ENCODE measurements around the gene ZNF195.
"Not testable (repeated sequence)": the region's sequence is repeated elsewhere in the genome, so short reads cannot be mapped to it uniquely, and the experiment has no call there.

The ZNF195 gene

DNA sequence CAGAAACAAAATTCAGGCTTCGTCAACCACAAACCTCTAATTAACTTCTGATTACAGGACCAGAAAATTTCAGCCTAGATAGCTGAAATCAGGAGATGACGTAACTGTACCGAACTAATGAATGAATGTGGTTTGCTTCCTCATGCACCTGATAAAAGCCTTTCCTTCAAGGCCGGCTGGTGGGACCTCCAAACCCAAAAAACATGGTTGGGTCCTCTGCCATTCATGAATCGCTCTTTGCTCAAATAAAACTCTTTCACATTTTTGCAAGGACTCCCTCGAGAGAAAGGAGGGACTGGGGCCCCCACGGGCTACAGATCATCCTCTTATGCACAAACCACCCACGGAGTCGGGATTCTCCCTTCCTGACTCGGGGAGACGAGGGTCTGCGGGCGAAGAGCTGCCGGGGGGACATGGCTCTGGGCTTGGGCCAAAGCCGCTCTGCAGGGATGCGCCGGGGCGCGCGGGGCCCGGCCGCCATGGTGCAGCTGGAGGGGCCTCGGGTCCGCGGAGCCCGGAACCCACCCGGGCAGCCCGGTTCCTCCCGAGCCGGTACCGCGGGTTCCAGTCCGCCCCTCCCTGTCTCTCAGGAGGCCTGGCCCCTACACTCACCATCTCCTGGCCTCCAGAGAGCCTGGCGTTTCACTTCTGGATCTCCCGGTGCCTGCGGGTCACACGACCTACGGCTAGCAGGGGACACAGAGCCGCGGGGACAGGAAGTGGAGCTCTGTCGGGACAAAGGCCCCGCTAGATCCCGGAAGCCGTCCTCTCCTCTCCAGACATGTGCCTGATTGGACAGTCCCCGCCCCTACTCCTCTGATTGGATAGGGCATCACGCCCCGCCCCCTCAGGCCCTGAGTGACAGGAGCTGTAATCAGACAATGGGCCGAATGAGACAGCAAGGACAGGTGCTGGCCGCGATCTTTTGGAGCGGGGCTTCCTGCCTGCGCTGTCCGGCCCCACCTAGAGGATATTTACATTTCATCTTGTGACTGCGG lies at the start of gene ZNF195:
Gene ZNF195, minus strand, starts transcription at position 721 of the 998 bp plus-strand sequence. Its CDS starts 106 bp downstream, at position 615.
- DNase-seq = peak; percentile 55 to 99 (median 96)

DNA sequence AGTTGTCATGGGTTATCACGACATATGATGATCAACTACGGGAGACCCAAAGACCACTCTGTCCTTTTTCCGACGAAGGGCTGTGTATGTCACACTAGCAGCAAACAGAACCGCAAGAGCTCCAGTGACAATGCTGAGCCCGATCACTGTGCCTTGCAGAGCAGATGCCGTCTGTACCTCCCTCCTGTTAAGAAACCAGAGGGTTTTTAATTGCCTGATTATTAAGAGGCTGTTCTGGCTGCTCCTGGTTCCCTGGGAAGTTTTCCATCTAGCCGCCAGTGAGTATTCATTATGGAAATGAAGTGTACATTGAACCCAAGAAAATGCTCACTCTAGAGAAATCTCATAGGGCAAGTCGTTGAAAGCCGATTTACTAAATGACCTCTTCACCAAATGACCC lies 49.1 kb upstream of the ZNF195 start:
- DNase-seq = not testable (repeated sequence)

DNA sequence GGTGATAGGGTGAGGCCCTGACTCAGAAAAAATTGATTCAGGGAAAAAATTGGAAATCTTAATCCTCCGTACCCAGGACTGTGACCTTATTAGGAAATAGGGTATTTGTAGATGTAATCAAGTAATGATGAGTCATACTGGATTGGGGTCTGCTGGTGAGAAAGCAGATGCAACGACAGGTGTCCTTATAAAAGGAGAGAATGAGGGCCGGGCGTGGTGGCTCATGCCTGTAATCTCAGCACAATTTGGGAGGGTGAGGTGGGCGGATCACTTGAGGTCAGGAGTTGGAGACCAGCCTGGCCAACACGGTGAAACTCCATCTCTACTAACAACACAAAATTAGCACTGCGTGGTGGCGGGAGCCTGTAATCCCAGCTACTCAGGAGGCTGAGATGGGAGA lies 47.6 kb upstream of the ZNF195 start:
- not testable (repeated sequence) for DNase-seq

DNA sequence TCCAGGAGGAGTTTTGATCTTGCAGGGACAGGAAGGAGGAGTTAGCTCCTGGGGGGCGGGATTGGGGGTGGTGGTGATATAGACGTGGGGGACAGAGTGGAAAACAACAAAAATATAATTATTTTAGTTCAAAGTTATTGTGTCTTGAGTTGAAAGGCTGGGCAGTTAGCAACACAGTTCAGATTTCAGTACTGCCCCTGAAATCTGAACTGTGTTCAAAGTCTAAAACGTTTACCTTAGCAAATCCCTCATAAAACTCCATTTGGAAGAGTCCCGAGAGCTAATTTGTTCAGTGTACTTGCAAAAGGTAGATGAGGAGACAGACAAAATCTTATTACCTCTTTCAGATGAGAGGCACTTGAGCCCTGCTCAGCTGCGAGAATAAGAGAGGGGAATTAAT lies 45.0 kb upstream of the ZNF195 start:
- not testable (repeated sequence) for DNase-seq

DNA sequence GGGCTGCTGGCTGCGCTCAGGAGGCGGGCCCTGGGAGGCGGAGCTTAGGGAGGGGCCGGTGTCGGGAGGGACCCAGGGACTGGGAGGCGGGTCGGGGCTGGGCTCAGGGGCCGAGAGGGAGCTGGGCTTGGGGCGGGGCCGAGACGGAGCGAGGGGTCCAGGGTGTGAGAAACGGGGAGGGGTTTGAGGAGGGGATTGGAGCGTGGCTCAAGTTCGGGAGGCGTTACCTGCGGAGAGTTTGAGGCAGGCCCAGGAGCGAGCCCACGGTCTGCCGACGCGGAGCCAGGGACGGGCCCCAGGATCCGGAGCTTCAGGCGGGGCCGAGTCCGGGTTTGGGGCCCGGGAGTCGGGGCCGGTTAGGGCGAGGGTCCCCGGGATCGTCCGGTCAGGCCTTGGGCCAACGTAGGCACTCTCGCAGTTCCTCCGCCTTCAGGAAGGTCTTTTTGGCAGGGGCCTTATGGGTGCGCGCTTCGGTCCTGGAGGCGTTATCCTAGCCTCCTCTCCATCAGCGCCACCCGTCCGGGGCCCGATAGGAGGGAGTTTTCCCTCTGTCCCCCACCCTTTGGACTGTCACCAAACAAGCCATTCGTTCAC lies 44.3 kb upstream of the ZNF195 start:
- DNase-seq = peak in 1 of 14 donors; percentile 29

DNA sequence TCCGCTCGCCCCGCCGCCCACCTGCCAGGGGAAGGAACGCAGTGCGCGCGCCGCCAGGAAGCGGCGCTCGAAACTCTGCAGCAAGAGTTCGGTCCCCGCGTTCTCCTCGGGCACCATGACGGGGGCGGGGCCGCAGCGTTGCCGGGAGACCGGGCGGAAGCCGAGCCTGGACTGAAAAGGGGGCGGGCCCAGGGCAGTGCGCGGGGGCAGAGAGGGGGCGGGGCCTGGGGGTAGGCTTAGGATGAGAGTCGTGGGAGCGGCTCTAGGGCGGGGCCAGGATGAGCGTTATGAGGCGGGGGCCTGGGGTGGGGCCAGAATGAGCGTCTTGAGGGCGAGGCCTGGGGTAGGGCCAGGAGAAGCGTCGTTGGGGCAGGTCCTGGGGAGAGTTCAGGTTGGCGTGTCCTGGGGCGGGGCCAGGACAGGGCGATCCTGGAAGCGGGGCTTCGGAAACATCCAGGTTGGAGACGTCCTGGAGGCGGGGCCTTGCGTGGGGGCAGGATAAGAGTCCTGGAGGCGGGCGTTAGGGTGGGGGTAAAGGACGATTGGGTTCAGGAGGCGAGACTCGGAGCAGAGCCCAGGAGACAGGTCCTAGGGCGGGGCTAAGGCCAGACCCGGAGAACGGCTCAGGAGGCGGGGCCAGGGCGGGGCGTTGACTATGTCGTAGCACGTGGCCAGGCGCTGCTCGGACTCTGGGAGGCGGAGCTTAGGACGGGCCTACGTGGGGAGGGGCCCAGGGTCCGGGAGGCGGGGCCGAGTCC lies 43.6 kb upstream of the ZNF195 start:
- peak; percentile 63 to 96 (median 92) for DNase-seq

DNA sequence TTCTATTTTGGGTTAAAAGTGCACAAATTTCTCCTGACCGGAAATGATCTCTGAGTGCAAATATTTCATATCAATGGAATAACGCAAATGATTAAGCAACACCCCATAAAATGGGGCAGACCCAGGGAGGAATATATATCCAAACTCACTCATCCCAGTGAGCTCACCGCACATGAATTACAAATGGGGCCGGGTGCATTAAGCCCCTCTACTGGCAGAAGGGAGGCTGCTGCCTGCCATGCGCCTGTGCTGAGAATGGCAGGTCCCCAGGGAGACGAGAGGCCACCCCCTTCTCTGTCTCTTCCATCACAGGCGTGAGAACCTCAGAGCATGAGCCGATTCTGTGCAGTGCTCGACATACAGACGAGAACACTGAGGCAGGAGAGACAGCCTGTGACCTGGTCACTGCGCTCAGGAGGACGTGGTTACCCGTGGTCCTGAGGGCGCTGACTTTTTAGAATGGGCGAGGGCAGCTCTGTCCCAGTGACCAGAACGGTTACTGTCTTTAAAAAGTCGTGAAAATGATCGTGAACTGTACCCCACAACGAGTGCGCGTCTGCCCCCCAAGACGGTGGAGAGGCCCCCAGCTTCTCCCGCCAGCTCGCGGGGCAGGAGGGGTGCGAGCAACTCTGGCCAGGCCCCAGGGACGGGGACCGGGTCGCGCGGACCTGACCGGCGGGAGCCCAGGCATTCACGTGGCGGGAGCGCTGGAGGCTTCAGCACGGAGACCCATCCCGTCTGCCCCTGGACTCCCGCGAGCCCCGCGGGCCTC lies 42.8 kb upstream of the ZNF195 start:
- DNase-seq = peak in 3 of 14 donors; percentile 14 to 35 (median 23)

DNA sequence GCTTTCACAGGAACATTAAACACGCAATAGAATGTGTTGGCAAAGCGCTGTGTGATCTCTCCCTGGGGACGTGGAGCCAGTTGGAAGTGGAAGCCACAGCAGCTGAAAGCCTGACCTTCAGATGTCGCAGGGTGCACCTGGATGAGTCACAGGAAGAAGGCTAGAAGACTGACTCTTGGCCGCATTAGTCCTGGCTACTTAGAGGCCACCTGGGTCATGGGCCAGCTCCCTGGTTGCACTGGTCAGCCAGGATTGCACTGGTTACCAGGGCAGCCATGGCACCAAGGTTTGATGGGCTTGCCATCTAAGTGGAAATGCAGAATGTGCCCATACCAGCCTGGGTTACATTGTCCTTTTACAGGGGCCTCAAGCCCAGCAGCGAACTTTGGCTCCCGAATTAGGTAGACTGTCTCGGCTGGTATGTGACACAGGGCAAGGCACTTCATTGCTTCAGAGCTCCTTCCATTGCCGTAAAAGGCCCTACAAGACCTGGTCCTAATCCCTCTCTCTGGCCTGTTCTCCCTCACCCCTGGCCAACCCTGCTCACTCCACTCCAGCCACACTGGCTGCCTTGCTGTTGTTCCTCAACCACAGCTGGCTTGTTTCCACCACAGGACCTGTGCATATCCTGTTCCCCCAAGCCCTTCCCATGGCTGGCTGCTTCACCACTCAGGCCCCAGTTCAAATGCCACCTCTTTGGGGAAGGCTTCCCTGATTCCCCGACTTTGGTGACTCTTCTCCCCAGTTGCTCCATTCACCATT lies 41.5 kb upstream of the ZNF195 start:
- not testable (repeated sequence) for DNase-seq

DNA sequence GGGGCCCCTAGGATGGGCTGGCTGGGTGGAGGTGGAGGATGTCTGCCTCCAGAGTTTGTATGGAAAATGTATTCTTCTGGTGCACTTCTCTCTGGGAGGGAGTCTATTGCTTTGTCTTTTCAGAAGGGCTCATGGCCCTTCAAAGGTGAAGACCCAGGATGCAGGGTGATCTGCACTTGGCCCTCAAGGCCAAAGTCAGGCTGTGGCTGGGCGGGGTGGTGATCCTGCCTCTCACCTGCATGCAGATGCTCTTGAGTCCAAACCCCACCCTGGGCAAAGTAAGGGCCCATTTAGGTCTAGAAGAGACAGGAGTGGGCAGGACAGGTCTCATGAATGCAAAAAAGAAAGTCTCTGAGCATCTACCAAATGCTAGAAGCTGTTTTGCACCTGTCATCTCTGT lies 40.5 kb upstream of the ZNF195 start:
- DNase-seq = not testable (repeated sequence)

DNA sequence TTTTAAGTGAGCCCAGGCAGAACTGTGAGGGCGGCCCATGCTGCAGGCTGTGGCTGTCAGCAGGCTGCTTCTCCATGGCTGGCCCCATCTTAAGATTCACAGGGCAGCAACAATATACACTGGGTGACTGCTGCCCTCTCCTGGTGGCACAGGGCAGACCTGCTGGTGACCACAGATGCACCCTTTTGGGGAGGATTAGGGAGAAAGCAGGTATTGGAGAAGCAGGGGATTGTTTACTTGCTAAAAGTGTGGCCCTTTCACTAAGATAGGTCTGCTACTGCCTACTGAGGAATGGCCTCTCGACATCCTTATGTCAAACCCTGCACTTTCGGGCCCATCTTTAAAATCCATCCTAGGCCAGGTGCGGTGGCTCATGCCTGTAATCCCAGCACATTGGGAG lies 38.1 kb upstream of the ZNF195 start:
- DNase-seq = peak in 6 of 14 donors; percentile 1 to 42 (median 8)

DNA sequence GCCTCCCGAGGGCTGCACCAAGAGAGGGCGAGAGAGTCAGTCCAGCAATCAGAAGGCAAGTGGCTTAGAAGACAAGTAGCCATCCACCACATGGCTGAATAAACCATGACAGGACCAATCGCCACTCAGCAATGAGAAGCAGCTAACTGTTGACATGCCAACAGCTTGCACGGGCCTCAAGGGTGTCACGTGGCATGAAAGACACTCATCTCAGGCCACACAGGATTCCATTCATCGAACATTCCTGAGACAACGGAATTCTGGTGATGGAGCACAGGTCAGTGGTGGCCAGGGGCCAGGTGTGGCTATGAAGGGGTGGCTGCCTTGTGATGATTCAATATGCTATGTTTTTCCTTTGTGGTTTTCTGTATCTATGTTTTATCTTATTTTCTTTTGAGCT lies 36.4 kb upstream of the ZNF195 start:
- not testable (repeated sequence) for DNase-seq

DNA sequence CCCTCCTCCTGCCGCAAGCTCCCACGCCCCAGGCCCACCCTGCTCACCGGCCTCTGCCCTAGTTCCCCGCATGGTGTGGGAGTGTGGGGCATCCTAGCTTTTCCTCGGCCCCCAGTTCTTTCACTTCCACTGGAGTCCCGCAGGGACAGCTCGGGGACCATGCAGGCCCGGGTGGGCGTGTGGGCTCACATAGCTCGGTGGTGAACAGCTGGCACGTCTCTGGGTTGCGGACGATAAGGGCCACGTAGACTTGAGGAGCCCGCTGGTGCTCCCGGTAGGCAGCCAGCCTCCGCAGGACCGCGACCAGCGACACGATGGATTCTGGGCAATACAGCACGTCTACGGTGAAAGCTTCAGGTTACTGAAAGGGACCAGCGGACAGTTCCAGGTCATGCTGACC lies 34.7 kb upstream of the ZNF195 start:
- DNase-seq = not testable (repeated sequence)

DNA sequence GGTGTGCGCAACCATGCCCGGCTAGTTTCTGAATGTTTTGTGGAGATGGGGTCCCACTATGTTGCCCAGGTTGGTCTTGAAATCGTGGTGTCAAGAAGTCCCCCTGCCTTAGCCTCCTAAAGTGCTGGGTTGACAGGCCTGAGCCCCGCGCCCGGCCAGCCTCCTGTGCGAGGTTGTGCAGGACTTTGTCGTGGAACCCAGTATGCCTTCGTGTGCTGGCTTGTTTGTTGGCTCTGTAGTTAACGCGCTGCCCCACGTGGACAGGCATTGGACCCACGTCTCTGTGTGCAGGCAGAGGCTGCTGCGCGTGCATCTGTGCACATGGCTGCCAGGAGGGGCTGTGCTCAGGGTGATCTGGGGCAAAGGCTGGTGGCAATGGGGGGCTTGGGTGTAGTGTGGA lies 33.9 kb upstream of the ZNF195 start:
- DNase-seq = no peak

DNA sequence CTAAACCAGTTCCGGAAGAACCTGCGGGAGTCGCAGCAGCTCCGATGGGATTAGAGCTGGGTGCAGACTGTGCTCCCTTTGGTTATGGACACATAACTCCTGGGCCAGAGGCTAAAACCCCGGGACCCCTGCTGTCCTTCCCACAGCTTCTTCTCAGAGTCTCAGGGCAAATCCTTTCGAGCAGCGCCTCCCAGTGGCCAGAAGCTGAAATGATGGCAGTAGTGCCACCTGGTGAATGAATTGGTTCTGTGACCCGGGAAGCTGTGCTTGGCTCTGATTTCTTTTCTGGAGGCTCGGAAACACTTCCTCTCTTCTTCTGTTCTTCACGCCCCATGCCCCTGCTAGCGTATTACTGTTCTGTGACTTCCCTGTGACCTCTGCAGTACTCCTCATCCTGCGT lies 29.8 kb upstream of the ZNF195 start:
- peak in 8 of 14 donors; percentile 6 to 56 (median 42) for DNase-seq

DNA sequence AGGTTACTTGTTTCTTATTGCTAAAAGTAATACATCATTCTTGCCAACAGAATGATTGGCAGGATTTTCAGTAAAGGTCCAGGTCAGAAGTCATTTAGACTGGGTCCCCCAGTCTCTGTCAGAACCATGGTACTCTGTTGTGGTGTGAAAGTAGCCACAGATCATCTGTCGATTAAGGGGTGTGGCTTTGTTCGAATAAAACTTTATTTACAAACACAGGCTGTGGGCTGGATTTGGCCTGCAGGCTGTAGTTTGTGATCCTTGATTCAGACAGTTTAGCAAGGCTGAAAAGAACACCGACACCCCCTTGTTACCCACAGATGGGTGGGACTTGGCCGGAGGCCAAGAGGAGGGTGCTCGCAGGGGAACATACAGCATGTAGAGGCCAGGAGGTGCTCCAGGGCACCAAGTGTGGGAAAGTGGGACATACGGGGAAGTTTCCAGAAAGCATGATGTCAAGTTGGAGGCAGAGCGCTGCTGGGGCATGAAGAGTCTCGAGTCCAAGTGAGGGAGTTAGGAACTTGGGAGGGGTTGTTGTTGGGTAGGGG lies 29.2 kb upstream of the ZNF195 start:
- not testable (repeated sequence) for DNase-seq

DNA sequence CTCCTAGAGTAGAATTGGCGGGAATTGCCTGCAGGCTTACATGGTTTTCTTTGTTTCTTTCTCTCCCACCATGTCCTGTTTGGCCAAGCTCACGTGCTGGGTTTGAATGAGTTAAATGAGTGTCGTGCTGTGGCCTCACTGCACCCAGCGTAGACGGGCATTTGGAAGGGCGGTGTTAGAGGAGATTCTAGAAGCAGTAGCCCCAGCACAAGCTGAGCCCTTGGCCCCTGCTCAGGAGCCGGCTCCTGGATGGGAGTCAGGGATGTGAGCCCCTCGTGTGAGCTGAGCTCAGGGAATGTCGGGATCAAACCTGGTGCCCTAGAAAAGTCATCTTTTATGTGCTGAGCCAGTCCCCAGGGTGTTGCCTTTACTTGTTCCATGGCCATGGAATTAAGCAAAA lies 28.0 kb upstream of the ZNF195 start:
- not testable (repeated sequence) for DNase-seq

DNA sequence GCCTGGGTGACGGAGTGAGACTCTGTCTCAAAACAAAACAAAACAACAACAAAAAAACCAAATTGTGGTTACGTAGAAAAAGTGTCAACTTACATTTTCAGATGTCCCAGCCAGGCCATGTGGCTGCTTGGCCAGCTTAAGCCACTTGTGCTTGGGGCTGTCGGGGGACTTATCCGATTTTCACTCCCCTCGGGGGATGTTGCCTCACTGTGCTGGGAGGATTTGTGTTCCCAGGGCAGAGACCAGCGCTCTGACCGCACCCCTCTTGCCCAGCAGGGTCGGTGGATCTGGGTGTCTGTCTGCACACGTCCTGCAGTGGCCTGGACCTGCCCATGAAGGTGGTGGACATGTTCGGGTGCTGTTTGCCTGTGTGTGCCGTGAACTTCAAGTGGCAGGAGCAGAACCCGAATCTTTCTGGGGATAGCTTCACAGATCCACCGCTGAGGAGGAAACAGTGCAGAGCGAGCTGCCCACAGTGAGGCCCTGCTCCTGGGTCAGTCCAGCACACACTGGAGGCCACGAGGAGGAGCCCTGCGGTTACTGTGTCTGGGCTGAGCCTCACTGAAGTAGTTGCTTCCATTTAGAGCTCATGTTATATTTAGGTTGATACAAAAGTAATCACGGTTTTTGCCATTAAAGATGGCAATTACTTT lies 27.4 kb upstream of the ZNF195 start:
- DNase-seq = not testable (repeated sequence)

DNA sequence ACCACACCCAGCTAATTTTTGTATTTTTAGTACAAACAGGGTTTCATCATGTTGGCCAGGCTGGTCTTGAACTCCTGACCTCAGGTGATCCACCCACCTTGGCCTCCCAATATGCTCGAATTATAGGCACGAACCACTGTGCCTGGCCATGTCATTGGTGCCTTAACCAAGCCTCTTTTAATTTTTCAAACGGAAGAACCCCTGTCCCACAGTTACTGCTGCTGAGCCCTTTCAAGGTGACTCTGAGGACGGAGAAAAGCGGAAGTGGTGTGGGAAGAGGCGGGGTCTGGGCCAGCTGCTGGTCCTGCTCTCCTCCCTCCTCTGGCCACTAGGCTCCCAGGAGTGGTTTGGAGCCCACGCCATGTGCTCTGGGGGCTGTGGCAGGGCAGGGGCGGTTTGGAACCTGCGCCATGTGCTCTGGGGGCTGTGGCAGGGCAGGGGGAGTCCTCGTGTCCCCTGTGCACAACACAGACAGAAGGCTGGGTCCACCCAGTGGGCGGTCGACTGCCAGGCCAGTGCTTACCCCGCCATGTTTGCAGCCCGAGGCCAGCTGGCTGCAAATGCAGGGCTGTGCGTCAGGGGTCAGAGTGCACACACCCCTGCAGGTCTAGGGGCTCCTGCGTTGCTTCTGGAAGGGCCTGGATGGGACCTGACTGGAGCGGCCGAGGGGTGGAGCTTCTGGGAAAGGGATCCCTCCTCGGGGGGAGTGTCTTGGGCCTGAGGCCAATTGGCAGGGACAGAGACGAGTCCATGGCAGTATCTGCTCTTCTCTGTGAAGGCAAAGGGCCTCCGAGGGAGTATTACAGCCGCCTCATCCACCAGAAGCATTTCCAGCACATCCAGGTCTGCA lies 25.4 kb upstream of the ZNF195 start:
- DNase-seq = not testable (repeated sequence)

DNA sequence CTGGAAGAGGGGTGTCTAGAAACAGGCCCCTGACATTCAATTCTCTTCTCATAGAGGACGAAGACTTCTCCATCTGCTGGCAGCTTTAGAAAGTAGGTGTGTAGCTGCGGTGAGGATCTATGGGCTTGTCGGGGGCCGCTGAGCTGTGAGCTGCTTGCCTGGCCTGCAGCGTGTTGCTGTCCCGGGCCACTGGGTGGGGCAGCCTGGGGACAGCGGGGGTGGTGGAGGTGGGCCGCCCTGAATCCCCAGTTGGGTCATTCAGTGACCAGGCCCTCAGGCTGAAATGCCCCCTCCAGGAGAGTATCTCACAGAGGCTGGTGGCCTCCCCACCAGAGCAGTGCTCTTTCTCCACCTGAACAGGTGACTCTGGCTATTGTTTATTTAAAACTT lies 23.9 kb upstream of the ZNF195 start:
- DNase-seq = not testable (repeated sequence)
